DLD1 (cell line): ENCODE data around the gene GNRH2.
"Not testable (repeated sequence)": the region's sequence is repeated elsewhere in the genome, so short reads cannot be mapped to it uniquely, and the experiment has no call there.

Experiments used
- in situ Hi-C: cut with HindIII; loops from 2 replicates; pipeline ENCODE4 v1.10.0; 2017; ENCODE audit warnings: low sequenced_read_pairs

GNRH2 gene

DNA sequence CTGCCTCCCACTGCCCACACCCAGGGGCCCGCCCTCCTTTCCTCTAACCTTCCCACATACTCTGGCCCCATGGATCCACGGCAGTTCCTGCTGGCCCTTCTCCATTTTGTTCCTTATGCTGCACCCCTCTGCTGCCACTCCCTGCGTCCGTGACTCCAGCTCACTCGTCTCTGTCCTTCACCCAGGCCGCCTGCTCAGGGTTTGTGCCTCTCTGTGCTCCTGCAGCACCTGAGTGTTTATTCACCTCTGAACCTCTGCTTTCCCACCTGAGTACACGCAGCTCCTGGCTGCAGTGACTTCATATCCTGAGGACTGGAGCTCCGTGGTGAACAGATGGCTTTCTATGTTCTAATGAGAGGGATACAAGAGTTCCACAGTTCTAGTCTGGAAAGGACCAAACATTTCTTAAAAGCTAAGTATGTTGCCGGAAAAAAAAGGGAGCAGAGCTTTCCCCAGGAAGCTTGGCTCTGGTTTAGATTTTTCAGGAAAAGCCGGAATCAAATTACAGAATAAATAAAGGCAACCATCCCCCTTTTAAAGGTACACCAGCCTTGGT is 1.5 kb upstream of the GNRH2 start:
- in situ Hi-C loops = no loop called here

DNA sequence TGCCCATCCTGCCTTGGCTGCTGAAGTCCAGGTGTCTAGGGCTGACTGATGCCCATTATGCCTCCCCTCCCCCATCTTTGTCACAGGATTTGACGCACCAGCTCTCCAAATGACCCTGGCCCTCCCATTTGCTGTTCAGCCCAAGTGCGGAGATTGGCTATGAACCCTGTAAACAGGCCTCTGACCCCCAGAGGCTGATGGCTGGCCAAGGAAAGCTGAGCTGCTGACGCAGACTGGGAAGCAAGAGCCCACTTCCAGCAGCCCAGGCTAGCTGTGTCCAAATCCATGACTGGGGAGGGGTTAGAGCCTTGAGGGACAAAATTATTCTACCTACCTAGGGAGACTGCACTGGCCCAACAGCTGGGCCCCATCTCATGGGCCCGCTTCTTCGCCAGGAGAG is 797 bp upstream of the GNRH2 start:
- in situ Hi-C loops = no loop called here

DNA sequence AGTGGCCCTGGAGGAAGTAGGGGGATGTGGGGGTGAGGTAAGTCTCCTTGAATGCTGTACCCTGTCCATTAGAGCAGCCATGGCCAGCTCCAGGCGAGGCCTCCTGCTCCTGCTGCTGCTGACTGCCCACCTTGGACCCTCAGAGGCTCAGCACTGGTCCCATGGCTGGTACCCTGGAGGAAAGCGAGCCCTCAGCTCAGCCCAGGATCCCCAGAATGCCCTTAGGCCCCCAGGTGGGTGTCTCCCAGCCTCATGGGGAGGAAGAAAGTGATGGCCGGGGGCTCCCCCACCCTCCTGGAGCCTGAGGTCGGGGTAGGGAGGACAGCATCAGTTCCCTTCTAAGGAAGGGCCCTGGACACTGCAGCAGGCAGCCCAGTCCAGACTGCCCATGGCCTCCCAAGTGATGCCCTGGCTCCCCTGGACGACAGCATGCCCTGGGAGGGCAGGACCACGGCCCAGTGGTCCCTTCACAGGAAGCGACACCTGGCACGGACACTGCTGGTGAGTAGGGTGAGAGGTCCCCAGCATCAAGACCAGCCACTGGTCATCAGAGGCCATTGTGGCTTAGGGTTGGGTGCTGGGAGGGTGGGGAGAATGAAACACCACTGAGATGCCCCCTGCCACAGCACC is 1.0 kb downstream of the GNRH2 start:
- in situ Hi-C loops = no loop called here

DNA sequence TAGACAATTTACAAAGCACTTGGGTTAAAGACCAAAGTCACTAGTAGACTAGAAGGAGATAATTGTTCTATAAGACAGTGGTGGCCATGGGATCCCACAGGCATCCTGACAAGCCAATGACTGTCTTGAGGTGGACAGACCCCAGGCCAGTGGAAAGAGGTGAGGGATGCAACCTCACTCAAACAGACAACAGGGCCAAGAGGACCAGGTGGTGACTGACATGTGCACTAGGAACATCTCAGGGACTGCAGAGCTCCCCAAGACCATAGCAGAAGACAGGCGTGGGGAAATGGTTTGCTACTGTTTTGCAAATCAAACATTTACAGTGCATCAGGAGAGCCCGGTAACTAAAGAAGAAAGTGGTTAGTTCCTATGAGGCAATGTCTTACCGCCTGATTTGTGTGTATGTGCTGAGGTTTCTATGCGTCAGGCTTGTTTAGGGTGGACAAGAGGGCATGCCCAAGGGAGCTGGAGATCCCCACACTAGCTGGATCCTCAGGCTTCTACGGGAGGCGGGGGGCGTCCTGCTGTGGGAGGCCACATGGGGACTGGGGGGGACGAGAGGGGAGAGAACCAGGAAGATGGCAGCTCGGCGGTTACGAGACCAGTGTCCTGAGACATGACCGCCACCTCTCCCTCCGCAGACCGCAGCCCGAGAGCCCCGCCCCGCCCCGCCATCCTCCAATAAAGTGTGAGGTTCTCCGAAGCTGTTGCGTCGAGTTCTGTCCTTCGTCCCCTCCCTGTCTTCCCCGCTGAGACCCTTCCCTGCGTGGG is 1.8 kb downstream of the GNRH2 start:
- in situ Hi-C loops = no loop called here

DNA sequence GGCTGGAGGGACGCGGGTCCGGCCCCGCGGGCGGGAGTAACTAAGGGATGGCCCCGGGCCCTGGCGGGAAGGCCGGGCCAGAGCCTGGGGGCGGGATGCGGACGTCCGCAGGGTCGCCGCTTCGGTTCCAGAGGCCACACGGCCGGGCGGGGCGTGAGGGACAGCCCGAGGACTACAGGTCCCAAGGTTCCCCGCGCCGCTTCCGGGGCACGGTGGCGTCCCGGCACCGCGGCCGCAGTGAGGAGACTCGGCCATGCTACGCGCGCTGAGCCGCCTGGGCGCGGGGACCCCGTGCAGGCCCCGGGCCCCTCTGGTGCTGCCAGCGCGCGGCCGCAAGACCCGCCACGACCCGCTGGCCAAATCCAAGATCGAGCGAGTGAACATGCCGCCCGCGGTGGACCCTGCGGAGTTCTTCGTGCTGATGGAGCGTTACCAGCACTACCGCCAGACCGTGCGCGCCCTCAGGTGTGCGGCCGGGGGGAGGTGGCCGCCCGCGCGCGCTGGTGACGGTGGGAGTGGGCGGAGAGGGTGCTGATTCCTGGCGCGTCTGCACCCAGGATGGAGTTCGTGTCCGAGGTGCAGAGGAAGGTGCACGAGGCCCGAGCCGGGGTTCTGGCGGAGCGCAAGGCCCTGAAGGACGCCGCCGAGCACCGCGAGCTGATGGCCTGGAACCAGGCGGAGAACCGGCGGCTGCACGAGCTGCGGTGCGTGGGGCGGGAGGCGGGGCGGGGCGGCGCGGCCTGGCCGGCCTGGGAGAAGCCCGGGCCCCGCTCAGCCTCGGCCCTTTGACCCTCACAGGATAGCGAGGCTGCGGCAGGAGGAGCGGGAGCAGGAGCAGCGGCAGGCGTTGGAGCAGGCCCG is 2.6 kb downstream of the GNRH2 start, which contains the start of gene MRPS26:
TSS of gene MRPS26 (plus strand) at position 237 of the 861 bp plus-strand sequence. CDS start at position 254, 17 bp downstream.
- in situ Hi-C loops = no loop called here

DNA sequence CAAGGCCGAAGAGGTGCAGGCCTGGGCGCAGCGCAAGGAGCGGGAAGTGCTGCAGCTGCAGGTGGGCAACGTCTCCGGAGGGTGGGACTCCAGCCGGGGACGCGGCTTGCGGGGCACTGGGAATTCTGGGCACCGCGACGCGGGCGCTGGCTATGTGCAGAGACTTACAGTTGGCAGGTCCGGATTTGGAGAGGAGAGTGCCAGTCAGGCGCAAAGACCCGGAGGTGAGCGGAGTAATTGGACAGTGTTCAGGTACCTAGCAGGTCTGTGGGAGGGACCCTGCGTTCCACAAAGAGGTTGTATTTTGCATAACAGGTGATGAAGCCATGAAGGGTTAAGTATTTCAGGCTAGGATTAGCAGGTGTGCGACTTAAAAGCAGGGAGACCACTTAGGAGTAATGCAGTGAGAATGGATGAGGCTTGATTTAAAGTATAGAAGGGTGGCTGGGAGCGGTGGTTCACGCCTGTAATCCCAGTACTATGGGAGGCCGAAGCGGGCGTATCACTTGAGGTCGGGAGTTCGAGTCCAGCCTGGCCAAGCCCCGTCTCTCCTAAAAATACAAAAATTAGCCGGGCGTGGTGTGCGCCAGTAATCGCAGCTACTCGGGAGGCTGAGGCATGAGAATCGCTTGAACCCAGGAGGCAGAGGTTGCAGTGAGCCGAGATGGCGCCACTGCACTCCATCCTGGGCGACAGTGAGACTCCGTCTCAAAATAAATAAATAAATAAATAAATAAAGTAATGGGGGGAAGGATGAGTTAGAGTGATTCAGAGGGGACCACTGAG is 3.4 kb downstream of the GNRH2 start:
- in situ Hi-C loops = no loop called here

DNA sequence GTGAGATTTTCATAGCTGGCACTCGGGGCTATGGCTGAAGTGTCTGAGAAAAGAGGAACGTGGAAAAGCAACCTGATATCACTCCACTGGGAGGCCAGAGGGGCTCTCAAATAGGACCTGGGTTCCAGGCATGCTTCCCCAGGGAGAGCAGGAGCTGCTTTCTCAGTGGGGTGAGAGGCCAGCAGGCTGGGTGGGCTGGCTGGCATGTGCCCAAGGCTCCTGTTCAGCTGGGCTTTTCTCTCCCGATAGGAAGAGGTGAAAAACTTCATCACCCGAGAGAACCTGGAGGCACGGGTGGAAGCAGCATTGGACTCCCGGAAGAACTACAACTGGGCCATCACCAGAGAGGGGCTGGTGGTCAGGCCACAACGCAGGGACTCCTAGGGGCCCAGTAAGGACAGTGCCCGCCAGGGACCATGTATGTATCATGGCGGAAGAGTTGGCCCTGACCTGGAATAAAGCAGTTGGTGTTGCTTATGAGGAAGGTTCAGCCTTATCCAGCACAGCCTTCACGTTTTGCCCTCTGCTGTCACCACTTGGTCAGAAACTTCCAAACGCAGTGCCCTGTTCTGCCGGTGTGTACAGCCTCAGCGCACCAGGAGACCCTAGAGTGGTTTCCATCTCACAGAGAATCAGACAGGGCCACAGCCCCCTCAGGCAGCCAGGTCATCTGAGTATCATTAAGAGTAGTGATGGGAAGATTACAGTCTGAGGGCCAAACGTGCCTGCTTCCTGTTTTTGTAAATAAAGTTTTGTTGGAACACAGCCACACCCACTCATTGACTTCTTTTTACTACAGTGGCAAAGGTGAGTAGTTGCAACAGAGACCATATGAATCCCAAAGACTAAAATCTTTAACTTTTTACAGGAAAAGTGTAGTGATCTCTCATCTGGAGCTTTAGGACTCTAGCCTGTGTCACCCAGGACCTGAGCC is 4.3 kb downstream of the GNRH2 start:
- in situ Hi-C loops = no loop called here

DNA sequence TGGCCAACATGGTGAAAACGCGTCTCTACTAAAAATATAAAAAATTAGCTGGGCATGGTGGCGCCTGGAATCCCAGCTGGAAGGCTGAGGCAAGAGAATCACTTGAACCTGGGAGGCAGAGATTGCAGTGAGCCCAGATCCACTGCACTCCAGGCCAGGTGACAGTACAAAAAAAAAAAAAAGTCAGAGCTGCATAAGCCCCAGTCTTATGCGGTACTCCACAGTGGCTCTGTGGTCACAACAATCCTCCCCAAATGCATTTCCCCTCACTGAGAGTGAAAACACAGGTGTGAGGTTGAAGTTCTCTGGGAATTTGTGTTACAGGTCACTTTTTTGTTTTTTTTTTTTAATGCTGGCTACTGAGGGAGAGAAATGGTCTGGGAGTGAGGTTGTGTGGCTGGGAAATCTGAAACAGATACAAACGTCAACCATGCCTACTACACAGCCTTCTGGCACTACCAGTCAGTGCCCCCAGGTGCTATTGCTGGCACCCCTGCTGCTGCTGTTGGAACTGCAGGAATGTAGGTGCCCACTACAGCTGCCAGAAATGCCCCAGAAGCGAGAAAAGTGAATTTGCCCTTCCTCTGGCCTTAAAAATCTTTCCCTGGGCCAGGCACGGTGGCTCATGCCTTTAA is 8.1 kb downstream of the GNRH2 start:
- in situ Hi-C loops = no loop called here

DNA sequence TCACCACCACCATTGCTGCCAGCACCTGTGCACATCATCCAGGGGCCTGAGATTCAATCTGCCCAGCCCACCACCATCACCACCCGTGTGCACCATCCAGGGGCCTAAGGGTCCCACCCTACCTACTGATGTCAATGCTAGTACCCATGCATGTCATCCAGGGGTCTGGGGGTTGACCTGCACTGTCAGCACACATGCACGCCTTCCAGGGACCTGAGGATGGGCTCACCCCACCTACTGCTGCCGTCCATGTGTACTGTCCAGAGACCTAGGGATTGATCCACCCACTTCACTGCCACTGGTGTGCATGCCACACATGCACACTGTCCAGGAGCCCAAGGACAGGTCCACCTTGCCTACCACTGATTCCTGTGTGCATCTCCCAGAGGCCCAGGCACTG is 16.1 kb downstream of the GNRH2 start:
- in situ Hi-C loops = no loop called here

DNA sequence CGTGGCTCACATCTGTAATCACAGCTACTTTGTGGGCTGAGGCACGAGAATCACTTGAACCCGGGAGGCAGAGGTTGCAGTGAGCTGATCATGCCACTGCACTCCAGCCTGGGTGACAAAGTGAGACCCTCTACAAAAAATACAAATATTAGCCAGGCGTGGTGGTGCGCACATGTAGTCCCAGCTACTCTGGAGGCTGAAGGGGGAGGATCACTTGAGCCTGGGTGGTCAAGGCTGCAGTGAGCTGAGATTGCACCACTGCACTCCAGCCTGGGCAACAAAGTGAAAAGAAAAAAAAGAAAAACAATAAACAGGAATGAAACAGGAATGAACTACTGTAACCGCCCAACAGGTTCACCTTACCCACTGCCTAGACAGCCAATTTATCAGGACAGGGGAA is 20.7 kb downstream of the GNRH2 start:
- in situ Hi-C loops = not testable (repeated sequence)

DNA sequence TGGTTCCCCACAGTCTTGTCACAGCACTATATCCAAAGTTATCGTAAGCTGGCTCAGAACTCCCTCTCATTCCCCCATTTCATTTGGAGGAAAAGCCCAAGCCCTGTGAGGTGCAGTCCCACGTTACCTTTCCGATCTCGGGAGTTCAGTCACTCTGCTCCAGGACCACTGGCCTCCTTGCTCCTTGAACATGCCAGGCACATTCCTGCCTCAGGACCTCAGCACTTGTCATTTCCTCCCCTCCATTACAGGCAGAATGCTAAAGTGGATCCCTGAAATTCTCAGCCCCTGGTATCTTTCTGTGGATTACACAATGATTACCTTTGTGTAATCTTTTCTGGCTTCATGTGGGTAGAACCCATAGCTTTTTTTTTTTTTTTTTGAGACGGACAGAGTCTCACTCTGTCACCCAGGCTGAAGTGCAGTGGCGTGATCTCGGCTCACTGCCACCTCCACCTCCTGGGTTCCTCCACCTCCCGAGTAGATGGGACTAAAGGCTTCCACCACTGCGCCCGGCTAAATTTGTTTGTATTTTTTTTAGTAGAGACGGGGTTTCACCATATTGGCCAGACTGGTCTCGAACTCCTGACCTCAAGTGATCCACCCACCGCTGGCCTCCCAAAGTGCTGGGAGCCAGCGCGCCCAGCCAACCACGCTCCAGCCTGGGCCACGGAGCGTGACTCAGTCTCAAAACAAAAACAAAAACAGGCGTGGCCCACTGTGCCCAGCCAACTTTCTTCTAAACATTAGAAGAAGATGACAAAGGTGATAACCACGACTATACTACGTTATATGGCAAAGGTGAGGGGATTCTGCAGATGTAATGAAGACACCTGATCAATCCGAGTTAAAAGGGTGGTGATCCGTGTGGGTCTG is 24.0 kb downstream of the GNRH2 start:
- in situ Hi-C loops = no loop called here

DNA sequence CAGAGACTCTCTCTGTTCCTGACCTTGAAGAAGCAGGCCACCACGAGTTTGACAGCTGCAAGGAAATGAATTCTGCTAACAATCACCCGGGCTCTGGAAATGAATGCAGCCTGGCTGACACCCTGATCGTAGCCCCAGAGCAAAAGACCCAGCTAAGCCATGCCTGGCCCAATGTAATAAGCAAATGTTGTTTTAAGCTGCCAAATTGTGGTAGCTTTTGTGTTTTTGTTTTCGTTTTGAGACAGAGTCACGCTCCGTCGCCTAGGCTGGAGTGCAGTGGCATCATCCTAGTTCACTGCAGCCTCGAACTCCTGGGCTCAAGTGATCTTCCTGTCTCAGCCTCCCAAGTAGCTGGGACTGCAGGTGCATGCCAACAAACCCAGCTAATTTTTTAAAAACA is 24.7 kb downstream of the GNRH2 start:
- in situ Hi-C loops = no loop called here

DNA sequence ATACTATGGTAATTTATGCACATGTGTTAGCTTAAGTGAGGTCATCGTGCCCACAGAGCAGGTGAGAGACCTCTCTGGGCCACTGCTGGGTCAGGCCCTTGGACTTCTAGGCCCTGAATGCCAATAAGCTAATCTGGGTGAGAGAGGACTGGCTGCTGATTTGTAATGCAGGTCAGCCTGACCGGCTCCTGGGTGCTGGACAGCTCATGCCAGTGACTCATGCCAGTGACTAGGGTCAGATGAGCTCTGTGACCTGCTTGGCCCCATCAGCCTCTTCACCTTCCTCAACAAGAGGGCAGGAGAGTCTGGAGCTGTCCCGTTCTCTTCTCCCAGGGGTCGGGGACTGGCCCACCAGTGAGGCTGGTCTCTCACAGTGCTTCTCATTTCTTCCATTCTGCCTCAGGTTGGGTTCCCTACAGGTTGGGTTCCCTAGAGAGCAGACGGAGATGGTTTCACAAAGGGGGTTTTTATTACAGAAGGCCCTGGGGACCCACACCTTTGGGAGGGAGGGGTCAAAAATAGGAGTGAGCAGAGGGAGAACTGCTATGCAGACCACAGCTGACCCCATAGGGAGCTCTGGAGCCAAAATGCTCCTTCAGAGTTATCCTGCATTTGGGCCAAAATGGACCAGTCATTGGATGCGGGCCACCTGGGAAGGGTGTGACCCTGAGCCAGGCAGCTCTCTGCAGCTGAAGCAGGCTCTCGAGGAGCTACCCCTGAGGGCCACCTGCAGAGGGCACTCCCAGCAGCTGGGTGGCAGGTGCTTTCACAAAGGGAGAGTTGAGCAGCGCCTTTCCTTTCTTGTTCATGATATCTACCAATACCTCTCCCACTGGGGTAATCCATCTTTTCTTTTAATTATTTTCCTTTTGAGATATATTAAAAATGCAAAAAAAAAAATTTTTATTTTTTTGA is 25.8 kb downstream of the GNRH2 start:
- in situ Hi-C loops = no loop called here

DNA sequence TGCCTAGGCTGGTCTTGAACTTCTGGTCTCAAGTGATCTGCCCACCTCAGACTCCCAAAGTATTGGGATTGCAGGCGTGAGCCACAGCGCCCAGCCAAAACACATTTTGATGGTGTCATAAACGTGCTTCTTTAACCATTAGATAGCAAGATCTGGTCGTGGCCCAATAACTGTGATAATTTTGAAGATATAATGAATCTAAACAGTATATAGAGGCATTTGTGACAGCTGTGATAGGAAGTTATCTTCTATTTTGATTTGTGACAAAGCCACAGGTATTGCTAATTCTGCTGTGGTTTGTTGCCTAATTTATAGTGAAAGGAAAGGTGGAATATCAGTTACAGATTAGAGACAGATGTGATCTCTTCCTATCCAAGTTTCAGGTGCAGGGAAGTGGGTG is 27.3 kb downstream of the GNRH2 start:
- in situ Hi-C loops = no loop called here

DNA sequence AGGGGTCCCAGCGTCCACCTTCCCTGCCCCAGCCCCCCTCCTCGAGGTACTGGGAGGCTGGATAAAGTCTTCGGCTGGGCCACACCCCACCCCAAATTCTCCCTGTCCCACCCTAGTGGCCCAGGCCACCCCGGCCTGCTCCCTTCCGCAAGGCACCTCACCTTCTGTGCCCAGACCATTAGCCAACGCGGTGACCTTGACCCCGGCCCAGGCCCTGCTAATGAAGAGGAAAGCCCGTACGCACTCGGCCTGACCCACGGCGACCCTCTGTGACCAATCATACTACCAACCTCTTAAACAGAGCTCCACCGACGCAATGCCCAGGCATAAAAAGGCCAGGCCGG is 27.8 kb downstream of the GNRH2 start:
- in situ Hi-C loops = no loop called here

DNA sequence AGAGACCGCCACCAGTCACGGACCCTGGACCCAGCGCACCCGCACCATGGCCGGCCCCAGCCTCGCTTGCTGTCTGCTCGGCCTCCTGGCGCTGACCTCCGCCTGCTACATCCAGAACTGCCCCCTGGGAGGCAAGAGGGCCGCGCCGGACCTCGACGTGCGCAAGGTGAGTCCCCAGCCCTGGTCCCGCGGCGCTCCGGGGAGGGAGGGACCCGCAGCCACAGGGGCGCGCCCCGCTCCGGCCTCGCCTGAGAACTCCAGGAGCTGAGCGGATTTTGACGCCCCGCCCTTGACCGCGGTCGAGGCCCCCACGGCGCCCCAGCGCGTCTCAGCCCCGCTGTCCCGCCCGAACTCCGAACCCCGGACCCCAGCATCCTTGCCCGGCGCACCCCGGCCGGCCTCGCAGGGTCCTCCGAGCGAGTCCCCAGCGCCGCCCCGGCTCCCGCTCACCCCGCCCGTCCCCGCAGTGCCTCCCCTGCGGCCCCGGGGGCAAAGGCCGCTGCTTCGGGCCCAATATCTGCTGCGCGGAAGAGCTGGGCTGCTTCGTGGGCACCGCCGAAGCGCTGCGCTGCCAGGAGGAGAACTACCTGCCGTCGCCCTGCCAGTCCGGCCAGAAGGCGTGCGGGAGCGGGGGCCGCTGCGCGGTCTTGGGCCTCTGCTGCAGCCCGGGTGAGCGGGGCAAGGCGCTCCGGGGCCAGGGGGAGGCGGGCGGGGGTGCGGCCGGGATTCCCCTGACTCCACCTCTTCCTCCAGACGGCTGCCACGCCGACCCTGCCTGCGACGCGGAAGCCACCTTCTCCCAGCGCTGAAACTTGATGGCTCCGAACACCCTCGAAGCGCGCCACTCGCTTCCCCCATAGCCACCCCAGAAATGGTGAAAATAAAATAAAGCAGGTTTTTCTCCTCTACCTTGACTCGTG is 28.4 kb downstream of the GNRH2 start, which contains the start of gene OXT:
TSS of gene OXT (plus strand) at position 11 of the 920 bp plus-strand sequence. CDS start at position 47, 36 bp downstream.
- in situ Hi-C loops = no loop called here
